Measurements from ENCODE around the gene CACNG4.

GRCh38 chr17:66942451-66943264 is 21.8 kb upstream of the CACNG4 start:
- TF ChIP-seq POLR2A (IDR thresholded peaks at IDR 0.05) (no peak), CTCF (IDR thresholded peaks at IDR 0.05) (no peak)

Data from uterus (tissue), 2 donors.